BJ (cell line): Measurements from ENCODE around the gene HOXB8. TPM values are rescaled to one million over a fixed set of nuclear protein-coding genes. Genes with fewer than 3 reads are reported as not detected.

Experiments used
- CTCF ChIA-PET: fragments of 350-600 bp; formaldehyde crosslinking; extraction: SDS; loops from one replicate; lab custom pipeline; 2021; ENCODE audit warnings: antibody characterized with exemption, inconsistent platforms; lab: Yijun Ruan, JAX
- POLR2A ChIA-PET: fragments of 300-600 bp; sonication (Branson Sonifier 250); formaldehyde crosslinking; extraction: SDS; loops from one replicate; lab custom pipeline; 2021; ENCODE audit warnings: antibody characterized with exemption; lab: Charles Lee
- DNase-seq: peaks from one replicate; pipeline ENCODE4 v3.0.0-alpha.2; 2011; ENCODE audit warnings: low read depth
- H3K27me3 ChIP-seq: 2 replicates; pipeline ENCODE4 v1.6.0; 2011; ENCODE audit warnings: low read length; ENCODE audit not compliant: control insufficient read depth, insufficient read depth
- H3K36me3 ChIP-seq: 2 replicates; pipeline ENCODE4 v1.5.1; 2011; ENCODE audit warnings: low read length; ENCODE audit not compliant: control insufficient read depth, insufficient read depth
- H3K4me3 ChIP-seq: 2 replicates; pipeline ENCODE4 v1.5.1; 2011; ENCODE audit warnings: low read depth, mild to moderate bottlenecking, control low read depth, low read length
- CTCF ChIP-seq: IDR thresholded peaks from 2 replicates; pipeline ENCODE4 v1.5.1; 2011; ENCODE audit warnings: low read depth, mild to moderate bottlenecking, control low read depth, inconsistent platforms, low read length, moderate library complexity; ENCODE audit not compliant: insufficient read depth
- polyA plus RNA-seq: library from polyadenylated mRNA; depleted of rRNA; stranded (reverse); fragments of >200 nt; gene quantifications from 2 replicates; pipeline ENCODE4 v1.2.3, GENCODE V29; 2011

HOXB8 gene
- polyA plus RNA-seq, 1 experiment, result not detected

DNA sequence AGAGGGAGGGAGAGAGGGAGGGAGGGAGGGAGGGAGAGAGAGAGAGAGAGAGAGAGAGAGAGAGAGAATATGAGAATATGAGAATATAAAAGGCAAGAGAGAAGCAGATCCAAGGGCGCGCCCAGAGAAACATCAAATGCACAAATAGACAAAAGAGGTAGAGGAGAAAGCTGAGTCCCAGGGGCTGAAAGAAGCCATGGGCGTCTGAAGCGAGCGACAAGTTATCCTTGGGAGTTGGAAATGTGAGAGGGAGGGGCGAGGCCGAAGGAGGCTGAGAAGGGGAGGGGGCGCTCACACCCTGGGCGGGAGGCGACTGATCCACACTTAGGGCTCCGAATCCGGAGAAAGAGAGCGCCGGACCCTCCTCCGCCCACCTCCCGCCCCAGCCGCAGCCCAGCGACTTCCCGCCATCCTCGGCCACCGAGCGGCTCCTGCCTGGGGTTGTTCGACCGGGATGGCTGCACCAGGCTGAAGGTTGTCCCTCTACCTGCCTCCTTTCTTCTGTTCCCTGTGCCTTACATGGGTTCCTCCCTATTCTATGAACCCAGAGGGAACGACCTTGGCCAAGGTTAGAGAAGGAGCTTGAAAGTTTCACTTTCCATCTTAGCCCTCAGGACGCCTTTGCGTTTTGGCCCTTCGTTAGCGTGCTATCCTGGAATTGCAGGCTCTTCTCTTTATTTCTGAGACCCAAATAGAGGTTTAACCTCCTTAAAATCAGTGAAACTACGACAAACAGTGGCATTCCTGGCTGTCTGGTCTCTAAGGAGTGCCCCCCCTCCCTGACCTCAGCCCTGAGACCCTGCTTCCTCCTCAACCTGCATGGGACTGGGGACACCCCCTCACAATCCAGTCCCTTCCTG is 32.2 kb upstream of the HOXB8 start:
- peaks cover 45% of the 10 kb centered on the region for H3K27me3 ChIP-seq
- ChIA-PET CTCF (interaction anchor here (0.5 to 0.6 kb wide), 2 partner anchors 14 to 237 kb away, joined by 3 read pairs; no protein-coding TSS in a partner anchor), POLR2A (no interaction called here)
- no peak for TF ChIP-seq CTCF
- peak overlapping the region; percentile 4 for H3K4me3 ChIP-seq
- H3K36me3 ChIP-seq, result no peaks in the 10 kb centered on the region
- DNase-seq, result no peak

- no peak for DNase-seq
- H3K27me3 ChIP-seq, result peaks cover 53% of the 10 kb centered on the region
- no peak overlapping the region for H3K4me3 ChIP-seq
- CTCF ChIA-PET, result interaction anchor here (1.0 kb wide), 1 partner anchor 9 kb away, joined by 3 read pairs; no protein-coding TSS in a partner anchor
- no peak for TF ChIP-seq CTCF
- POLR2A ChIA-PET, result no interaction called here
- H3K36me3 ChIP-seq, result no peaks in the 10 kb centered on the region
Observed at GRCh38 chr17:48646183-48647102, 31.4 kb upstream of the HOXB8 start.

- DNase-seq, result no peak
- Histone ChIP-seq H3K4me3 (no peak overlapping the region), H3K27me3 (peaks cover 60% of the 10 kb centered on the region), H3K36me3 (no peaks in the 10 kb centered on the region)
- CTCF ChIA-PET, result interaction anchor here (1.0 kb wide), 1 partner anchor 9 kb away, joined by 3 read pairs; no protein-coding TSS in a partner anchor
- TF ChIP-seq CTCF, result no peak
- POLR2A ChIA-PET, result no interaction called here
Observed at GRCh38 chr17:48645639-48646182, 30.6 kb upstream of the HOXB8 start.

DNA sequence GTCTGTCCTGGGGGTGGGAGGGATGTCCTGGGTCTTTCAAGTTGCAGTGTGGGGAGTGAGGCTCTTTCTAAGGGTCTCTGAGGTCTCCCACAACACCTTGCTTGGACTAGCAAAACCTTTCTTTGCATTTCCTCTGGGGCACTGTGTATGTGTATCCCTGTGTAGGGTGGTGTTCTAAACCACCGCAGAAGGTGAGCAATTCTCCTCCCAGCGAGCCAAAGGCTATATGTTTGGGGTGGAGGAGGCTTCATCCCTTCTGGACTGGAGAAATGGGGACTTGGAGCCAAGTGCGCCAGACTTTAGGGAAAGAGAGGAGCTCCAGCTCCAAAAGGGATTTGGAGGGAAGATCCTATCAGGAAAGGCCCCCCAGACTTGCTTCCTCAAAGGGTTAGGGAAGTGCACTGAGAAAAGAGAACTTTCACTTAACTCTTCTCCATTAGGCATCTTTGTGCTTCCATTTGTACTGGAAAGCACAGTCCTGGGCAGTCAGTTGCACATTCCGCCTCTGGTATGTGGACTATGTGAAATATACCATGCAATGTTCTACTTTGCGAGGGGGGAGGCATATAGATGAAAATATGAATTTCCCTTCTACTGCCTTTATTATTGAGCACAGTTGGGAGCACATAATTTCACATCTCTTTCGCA is 29.9 kb upstream of the HOXB8 start:
- CTCF ChIA-PET, result no interaction called here
- H3K4me3 ChIP-seq, result no peak overlapping the region
- H3K27me3 ChIP-seq, result peaks cover 64% of the 10 kb centered on the region
- POLR2A ChIA-PET, result no interaction called here
- no peak for DNase-seq
- H3K36me3 ChIP-seq, result no peaks in the 10 kb centered on the region
- TF ChIP-seq CTCF, result no peak
